HUES48 (cell line): ENCODE results near the gene PRRC2C.

ENCODE experiments used
- H3K27ac ChIP-seq: one replicate; pipeline ENCODE4 v1.7.0; 2013; ENCODE audit warnings: low read depth, low read length, inconsistent platforms
- H3K27me3 ChIP-seq: 2 replicates; pipeline ENCODE4 v1.6.1; 2013; ENCODE audit warnings: mild to moderate bottlenecking, low read length; ENCODE audit not compliant: control insufficient read depth, insufficient read depth
- H3K36me3 ChIP-seq: 2 replicates; pipeline ENCODE4 v1.6.1; 2013; ENCODE audit warnings: low read length; ENCODE audit not compliant: control insufficient read depth, insufficient read depth
- H3K4me1 ChIP-seq: 2 replicates; pipeline ENCODE4 v1.6.1; 2013; ENCODE audit warnings: mild to moderate bottlenecking, low read length; ENCODE audit not compliant: control insufficient read depth, insufficient read depth
- H3K4me3 ChIP-seq: 2 replicates; pipeline ENCODE4 v1.5.1; 2013; ENCODE audit warnings: mild to moderate bottlenecking, low read depth, low read length
- H3K9ac ChIP-seq: 2 replicates; pipeline ENCODE4 v1.6.1; 2013; ENCODE audit warnings: mild to moderate bottlenecking, low read depth, low read length, moderate library complexity
- H3K9me3 ChIP-seq: 2 replicates; pipeline ENCODE4 v1.6.1; 2013; ENCODE audit warnings: low read length; ENCODE audit not compliant: control insufficient read depth, insufficient read depth

PRRC2C gene

DNA sequence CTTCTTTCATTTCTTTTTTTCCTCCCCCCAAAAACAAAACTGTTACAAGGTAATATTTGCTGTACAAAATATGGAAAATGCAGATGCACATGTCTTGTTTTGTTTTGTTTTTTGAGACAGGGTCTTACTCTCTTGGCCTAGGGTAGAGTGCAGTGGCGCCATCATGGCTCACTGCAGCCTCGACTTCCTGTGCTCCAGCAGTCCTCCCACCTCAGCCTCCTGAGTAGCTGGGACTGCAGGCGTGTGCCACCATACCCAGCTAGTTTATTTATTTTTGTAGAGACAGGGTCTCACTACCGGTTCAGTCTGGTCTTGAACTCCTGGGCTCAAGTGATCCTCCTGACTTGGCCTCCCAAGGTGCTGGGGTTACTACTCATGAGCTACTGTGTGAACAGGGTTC is 15.5 kb downstream of the PRRC2C start:
- H3K4me3 ChIP-seq, result no peak overlapping the region
- no peak overlapping the region for H3K9ac ChIP-seq
- H3K27me3 ChIP-seq, result no peaks in the 10 kb centered on the region
- no peak overlapping the region for H3K27ac ChIP-seq
- peaks cover 6% of the 10 kb centered on the region for H3K36me3 ChIP-seq
- no peaks in the 10 kb centered on the region for H3K9me3 ChIP-seq
- peaks cover 17% of the 10 kb centered on the region for H3K4me1 ChIP-seq

DNA sequence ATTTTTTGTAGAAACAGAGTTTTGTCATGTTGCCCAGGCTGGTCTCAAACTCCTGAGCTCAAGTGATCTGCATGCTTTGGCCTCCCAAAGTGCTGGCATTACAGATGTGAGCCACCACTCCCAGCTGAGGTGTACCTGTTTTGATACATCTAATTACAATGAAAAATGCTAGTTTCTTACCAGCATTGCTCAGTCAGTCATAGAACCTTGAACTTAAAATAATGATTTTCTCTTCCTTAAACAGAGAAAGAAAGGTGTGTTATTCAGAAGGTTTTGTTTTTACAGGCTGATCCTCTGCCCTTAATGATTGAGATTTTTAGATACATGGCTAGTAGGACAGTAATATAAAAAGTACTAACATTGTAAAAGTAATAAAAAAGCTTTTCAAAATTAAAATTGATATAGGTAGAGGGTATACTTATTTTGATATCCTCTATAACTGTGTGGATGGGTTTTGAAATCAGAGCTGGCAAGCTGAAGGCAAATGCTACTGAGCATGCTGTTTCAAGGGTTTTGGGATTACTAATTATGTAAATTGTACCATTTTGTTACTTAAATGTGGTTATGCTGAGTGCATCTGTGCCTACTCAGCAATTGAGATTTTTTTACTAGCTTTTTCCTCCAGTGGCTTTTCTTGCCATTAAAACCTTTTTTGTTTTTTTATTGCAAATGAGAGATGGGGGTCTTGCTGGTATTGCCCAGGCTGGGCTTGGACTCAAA is 16.1 kb downstream of the PRRC2C start:
- no peaks in the 10 kb centered on the region for H3K27me3 ChIP-seq
- H3K9me3 ChIP-seq, result no peaks in the 10 kb centered on the region
- no peak overlapping the region for H3K4me3 ChIP-seq
- no peak overlapping the region for H3K9ac ChIP-seq
- H3K4me1 ChIP-seq, result peaks cover 23% of the 10 kb centered on the region
- no peak overlapping the region for H3K27ac ChIP-seq
- H3K36me3 ChIP-seq, result peaks cover 6% of the 10 kb centered on the region

- H3K9ac ChIP-seq, result no peak overlapping the region
- H3K27ac ChIP-seq, result no peak overlapping the region
- H3K4me1 ChIP-seq, result peaks cover 38% of the 10 kb centered on the region
- H3K9me3 ChIP-seq, result no peaks in the 10 kb centered on the region
- no peak overlapping the region for H3K4me3 ChIP-seq
- no peaks in the 10 kb centered on the region for H3K27me3 ChIP-seq
- H3K36me3 ChIP-seq, result no peaks in the 10 kb centered on the region; the same call in 1 of the 2 replicates
These were observed 21.4 kb downstream of the PRRC2C start for GRCh38 chr1:171506525-171507304.

GRCh38 chr1:171507435-171507834 is 22.1 kb downstream of the PRRC2C start:
- Histone ChIP-seq H3K4me3 (no peak overlapping the region), H3K4me1 (peaks cover 31% of the 10 kb centered on the region), H3K9ac (no peak overlapping the region), H3K36me3 (peaks cover 1% of the 10 kb centered on the region; the same call in 1 of the 2 replicates), H3K9me3 (no peaks in the 10 kb centered on the region), H3K27ac (no peak overlapping the region), H3K27me3 (no peaks in the 10 kb centered on the region)

- peaks cover 28% of the 10 kb centered on the region for H3K4me1 ChIP-seq
- peaks cover 19% of the 10 kb centered on the region for H3K36me3 ChIP-seq
- no peak overlapping the region for H3K9ac ChIP-seq
- no peak overlapping the region for H3K27ac ChIP-seq
- H3K9me3 ChIP-seq, result no peaks in the 10 kb centered on the region
- H3K4me3 ChIP-seq, result no peak overlapping the region
- no peaks in the 10 kb centered on the region for H3K27me3 ChIP-seq
These were observed 23.9 kb downstream of the PRRC2C start for GRCh38 chr1:171509191-171509590.

- H3K27ac ChIP-seq, result no peak overlapping the region
These were observed 28.4 kb downstream of the PRRC2C start for GRCh38 chr1:171513743-171514142.

GRCh38 chr1:171515299-171515698 is 30.0 kb downstream of the PRRC2C start:
- Histone ChIP-seq H3K4me1 (no peaks in the 10 kb centered on the region), H3K9me3 (no peaks in the 10 kb centered on the region), H3K27me3 (no peaks in the 10 kb centered on the region), H3K36me3 (peaks cover 79% of the 10 kb centered on the region), H3K4me3 (no peak overlapping the region), H3K9ac (no peak overlapping the region), H3K27ac (no peak overlapping the region)

More at GRCh38 chr1:171513743-171514142, 28.4 kb downstream of the PRRC2C start:
- peaks cover 3% of the 10 kb centered on the region; the same call in 1 of the 2 replicates for H3K4me1 ChIP-seq
- H3K4me3 ChIP-seq, result no peak overlapping the region
- peaks cover 64% of the 10 kb centered on the region for H3K36me3 ChIP-seq
- no peaks in the 10 kb centered on the region for H3K9me3 ChIP-seq
- H3K27me3 ChIP-seq, result no peaks in the 10 kb centered on the region
- no peak overlapping the region for H3K9ac ChIP-seq

- Histone ChIP-seq H3K9ac (no peak overlapping the region), H3K4me3 (no peak overlapping the region), H3K4me1 (no peaks in the 10 kb centered on the region), H3K36me3 (peaks cover 84% of the 10 kb centered on the region), H3K27me3 (no peaks in the 10 kb centered on the region), H3K9me3 (no peaks in the 10 kb centered on the region), H3K27ac (no peak overlapping the region)
These were observed 30.4 kb downstream of the PRRC2C start for GRCh38 chr1:171515741-171516140.

DNA sequence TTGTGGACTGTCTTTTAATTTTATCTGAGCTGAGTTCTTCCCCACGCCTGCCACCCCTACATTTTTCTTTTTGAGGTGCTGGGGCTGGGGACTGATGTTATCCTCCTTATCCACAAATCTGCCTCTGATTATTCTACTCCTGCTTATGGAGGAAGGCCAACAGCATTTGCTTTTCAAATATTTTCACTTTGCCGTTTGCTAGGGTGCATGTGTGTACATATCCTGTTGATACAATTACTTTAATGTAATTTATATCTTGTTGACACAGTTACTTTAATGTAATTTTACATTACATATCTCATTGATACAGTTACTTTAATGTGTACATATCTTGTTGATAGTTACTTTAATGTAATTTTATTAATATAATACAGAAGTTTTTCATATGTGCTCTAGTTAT is 36.2 kb downstream of the PRRC2C start:
- H3K4me3 ChIP-seq, result no peak overlapping the region
- H3K9me3 ChIP-seq, result no peaks in the 10 kb centered on the region
- H3K9ac ChIP-seq, result no peak overlapping the region
- H3K27me3 ChIP-seq, result no peaks in the 10 kb centered on the region
- H3K36me3 ChIP-seq, result peaks cover 98% of the 10 kb centered on the region
- no peak overlapping the region for H3K27ac ChIP-seq
- no peaks in the 10 kb centered on the region for H3K4me1 ChIP-seq

DNA sequence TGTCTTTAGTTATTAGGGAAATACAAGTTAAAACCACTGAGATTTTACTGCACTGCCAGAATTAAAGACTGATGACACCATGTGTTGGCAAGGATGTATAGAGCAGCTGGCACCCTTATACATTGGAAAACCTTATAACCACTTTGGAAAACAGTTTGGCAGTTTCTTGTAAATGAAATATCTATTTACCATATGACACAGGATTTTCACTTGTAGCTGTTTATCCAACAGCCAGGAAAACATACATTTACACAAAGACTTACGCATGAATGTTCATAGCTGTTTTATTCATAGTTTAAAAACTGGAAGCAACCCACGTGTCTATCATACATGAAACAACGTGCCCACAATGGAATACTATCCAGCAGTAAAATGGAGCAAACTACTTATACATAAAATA is 45.3 kb downstream of the PRRC2C start:
- Histone ChIP-seq H3K4me3 (no peak overlapping the region), H3K27me3 (no peaks in the 10 kb centered on the region), H3K27ac (no peak overlapping the region), H3K9me3 (no peaks in the 10 kb centered on the region), H3K9ac (no peak overlapping the region), H3K4me1 (no peaks in the 10 kb centered on the region), H3K36me3 (peaks cover 97% of the 10 kb centered on the region)

DNA sequence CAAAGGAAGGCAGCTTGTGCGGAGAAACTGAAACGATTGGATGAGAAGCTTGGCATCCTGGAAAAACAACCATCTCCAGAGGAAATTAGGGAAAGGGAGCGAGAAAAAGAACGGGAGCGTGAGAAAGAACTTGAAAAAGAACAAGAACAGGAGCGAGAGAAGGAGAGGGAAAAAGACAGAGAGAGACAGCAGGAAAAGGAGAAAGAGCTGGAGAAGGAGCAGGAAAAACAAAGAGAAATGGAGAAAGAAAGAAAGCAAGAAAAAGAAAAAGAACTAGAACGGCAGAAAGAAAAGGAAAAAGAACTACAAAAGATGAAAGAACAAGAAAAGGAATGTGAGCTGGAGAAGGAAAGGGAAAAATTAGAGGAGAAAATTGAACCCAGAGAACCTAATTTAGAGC is 47.2 kb downstream of the PRRC2C start:
- no peaks in the 10 kb centered on the region for H3K27me3 ChIP-seq
- no peak overlapping the region for H3K4me3 ChIP-seq
- H3K9me3 ChIP-seq, result no peaks in the 10 kb centered on the region
- H3K36me3 ChIP-seq, result peaks cover 99% of the 10 kb centered on the region
- H3K27ac ChIP-seq, result no peak overlapping the region
- no peak overlapping the region for H3K9ac ChIP-seq
- H3K4me1 ChIP-seq, result no peaks in the 10 kb centered on the region
